WI38 (cell line): ENCODE measurements around the gene IPO9.

Source experiments
- H3K4me3 ChIP-seq: 2 replicates; pipeline ENCODE4 v1.5.1; 2011; ENCODE audit warnings: low read depth, mild to moderate bottlenecking, control low read depth, low read length
- TF ChIP-seq, protein P1 (sequence below): IDR thresholded peaks from 2 replicates; pipeline ENCODE4 v1.5.1; 2012; ENCODE audit warnings: low read depth, mild to moderate bottlenecking, control low read depth, low read length

IPO9 gene

DNA sequence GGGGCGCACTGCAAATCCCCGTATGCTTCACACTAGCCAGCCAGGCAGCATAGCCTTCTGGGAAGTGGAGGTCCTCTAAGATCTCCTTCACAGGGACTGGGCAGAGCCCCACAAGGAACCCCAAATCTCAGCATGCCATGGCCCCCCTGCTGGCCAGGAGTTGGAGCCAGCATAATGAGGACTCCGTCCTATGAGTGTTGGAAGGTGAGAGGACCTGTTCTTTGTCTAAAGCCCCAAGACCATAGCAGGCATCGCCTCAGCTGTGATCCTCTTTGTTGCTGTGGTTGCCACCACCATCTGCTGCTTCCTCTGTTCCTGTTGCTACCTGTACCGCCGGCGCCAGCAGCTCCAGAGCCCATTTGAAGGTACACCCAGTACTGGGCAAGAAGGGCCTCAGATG lies 61.3 kb downstream of the IPO9 start:
- TF ChIP-seq, protein P1, sequence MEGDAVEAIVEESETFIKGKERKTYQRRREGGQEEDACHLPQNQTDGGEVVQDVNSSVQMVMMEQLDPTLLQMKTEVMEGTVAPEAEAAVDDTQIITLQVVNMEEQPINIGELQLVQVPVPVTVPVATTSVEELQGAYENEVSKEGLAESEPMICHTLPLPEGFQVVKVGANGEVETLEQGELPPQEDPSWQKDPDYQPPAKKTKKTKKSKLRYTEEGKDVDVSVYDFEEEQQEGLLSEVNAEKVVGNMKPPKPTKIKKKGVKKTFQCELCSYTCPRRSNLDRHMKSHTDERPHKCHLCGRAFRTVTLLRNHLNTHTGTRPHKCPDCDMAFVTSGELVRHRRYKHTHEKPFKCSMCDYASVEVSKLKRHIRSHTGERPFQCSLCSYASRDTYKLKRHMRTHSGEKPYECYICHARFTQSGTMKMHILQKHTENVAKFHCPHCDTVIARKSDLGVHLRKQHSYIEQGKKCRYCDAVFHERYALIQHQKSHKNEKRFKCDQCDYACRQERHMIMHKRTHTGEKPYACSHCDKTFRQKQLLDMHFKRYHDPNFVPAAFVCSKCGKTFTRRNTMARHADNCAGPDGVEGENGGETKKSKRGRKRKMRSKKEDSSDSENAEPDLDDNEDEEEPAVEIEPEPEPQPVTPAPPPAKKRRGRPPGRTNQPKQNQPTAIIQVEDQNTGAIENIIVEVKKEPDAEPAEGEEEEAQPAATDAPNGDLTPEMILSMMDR: no peak
- H3K4me3 ChIP-seq: no peak overlapping the region

DNA sequence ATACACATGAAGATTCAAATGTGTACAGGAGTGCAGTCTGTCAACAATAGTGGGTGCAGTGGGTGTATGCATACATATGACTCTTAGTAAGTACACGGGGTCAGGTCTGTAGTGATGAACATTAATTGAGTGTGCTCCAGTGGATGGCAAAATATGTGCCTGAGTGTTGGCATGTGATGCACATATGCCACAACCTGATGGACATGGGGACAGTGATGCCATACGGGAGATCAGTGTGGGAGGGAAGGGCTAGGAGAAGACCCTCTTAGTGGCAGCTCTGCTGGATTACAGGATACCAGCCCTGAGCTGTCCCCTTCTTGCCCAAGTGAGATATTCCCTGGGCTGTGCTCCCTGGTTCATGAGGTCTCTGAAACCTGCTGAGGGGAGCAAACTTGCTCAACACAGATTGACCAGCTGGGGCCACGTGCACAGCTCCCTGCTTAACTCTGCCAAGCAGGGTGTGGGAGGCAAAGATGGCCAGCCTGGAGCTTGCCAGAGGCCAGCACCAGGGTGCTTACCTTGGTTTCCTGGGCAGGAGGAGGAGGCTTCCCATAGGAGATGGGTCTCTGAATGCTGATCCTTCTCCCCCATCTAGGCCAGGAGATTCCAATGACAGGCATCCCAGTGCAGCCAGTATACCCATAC lies 62.0 kb downstream of the IPO9 start:
- TF ChIP-seq, protein P1: no peak
- H3K4me3 ChIP-seq: no peak overlapping the region

DNA sequence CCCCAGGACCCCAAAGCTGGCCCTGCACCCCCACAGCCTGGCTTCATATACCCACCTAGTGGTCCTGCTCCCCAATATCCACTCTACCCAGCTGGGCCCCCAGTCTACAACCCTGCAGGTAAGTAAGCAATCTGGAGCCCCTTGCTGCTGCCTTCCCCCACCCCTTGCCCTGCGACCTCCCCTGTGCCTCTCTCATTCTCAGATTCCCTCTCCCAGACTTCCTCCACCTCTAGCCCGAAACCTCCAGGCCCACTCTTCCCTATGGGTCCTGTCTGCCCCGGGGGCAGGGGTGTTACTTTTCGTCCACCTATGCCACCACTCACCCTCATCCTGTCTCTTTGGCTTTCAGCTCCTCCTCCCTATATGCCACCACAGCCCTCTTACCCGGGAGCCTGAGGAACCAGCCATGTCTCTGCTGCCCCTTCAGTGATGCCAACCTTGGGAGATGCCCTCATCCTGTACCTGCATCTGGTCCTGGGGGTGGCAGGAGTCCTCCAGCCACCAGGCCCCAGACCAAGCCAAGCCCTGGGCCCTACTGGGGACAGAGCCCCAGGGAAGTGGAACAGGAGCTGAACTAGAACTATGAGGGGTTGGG lies 62.6 kb downstream of the IPO9 start:
- TF ChIP-seq, protein P1: no peak
- no peak overlapping the region for H3K4me3 ChIP-seq

DNA sequence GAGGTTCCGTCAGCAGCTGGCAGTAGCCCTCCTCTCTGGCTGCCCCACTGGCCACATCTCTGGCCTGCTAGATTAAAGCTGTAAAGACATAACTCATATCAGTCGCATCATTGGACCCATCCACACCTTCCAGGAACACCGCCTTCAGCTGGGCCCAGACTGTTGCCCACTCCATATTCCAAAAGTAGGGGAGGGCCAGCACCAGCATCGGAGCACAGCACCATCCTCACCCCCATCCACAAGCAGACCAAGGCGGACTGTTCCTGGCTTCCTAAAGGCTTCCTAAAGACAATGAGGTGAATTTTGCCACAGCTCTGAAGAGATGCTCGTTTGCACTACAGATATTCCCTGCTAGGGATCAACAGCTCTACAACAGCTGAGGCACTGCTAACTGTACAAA lies 63.3 kb downstream of the IPO9 start:
- TF ChIP-seq, protein P1: no peak
- H3K4me3 ChIP-seq: no peak overlapping the region

DNA sequence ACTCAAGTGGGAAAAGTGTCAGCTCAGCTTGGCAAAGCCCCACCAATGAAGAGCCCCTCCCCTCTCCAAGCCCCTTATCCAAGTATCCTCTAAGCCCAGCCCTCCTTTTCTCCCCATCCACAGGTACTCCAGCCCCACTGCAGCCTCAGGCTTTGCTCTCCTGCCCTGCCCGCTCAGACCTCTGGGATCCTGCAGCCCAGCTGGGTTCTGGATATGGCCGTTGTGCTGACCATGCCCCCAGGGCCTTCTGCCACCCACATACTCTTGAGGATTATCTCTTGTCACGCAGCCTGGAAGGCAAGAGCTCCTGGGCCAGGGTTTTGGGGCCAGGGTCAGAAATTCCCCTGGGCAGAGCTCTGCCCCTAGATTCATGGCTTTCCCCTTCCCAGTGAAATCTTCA lies 64.5 kb downstream of the IPO9 start:
- no peak overlapping the region for H3K4me3 ChIP-seq
- TF ChIP-seq, protein P1: no peak

DNA sequence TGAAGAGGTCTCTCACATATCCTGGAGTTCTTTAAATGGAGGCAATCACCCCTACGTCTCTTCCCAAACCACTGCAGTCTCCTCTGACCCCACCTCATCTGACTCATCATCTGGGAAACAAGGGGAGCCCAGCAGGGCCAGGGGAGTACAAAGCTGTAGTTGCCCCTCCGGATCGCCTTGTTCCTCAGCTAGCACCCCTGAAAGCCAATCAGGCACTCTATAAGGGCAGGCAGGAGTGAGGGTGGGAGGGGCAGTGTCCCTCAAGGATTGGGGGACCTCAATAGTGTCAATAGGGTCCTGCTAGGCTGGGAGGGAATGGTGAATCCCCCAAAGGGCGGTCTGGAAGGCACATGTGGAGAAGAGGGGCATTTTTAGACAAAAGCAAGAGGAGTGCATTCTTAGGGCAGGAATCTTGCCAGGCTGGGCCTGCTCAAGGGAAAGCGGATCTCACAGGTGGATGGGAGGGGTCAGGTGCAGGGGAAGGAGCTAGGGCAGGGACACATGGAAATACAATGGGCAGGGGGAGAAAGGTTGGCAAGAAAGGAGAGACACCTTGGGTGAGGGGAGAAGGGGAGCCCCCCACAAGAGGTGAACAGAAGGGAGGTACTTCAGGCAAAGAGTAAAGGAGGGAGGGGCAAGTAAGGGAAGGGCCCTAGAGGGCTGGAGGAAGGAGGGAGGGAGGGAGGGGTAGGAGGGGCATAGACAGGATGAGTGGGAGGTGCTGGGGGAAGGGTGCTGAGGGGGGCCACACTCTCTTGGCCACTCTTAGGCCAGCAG lies 65.6 kb downstream of the IPO9 start:
- TF ChIP-seq, protein P1: no peak
- no peak overlapping the region for H3K4me3 ChIP-seq

DNA sequence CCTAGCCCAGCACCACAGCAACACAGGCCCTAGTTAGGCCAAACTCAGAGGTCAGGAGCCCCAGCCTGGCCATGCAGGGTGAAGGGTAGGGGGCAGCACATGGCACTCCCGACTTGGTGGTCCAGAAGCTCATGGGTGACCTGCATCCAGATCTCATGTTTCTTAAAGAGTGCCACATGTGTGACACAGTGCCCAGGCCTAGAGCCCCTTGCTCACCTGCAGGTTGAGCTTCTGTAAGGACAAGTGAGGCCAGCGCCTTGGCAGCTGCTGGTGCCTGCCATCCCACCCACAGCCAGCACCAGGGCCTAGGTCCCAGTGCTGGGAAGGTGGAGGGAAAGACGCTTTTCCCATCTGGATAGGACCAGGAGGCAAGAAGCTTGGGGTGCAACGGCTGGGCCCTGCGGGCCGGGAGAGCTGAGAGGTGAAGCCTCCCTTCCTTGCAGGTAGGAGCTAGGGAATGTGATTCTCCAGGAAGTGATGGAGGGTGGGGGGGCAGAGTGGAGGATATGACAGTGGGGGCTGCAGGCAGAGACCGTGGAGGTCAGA lies 66.2 kb downstream of the IPO9 start:
- no peak overlapping the region for H3K4me3 ChIP-seq
- TF ChIP-seq, protein P1: no peak
